A549 (cell line): ENCODE data around the gene SMIM36. TPM values are rescaled to one million over a fixed set of nuclear protein-coding genes. Genes with fewer than 3 reads are reported as not detected.

Experiments used
- ATAC-seq, 2 experiments: fragments of 200-7000 bp in 1 of 2; fragments of >200 bp in 1 of 2; cut with Nextera tagmentation in 1 of 2; cut with Tn5 transposase in 1 of 2; 3 replicates each; pipeline versions ENCODE4 v1.8.0 to v1.9.1; 2018 to 2020; ENCODE audit warnings: mild to moderate bottlenecking in 1 of 2, moderate library complexity in 1 of 2
- CTCF ChIA-PET: fragments of 300-600 bp; sonication (Branson Sonifier 250); formaldehyde crosslinking; extraction: SDS; loops from one replicate; lab custom pipeline; 2021; ENCODE audit warnings: antibody characterized with exemption, inconsistent platforms; lab: Yijun Ruan, JAX
- POLR2A ChIA-PET: fragments of 350-600 bp; formaldehyde crosslinking; extraction: SDS; loops from one replicate; lab custom pipeline; 2021; ENCODE audit warnings: antibody characterized with exemption, inconsistent platforms; lab: Yijun Ruan, JAX
- DNase-seq, 2 experiments: peaks; one replicate each; pipeline versions ENCODE4 v3.0.0 to v3.0.0-alpha.2; 2011 to 2016; ENCODE audit warnings: low read depth in 1 of 2, low spot score in 1 of 2
- FAIRE-seq: peaks from 2 replicates; lab custom pipeline; 2011; peaks lifted over from hg19 to GRCh38; lab: Jason Lieb, UNC
- H3K27ac ChIP-seq, 2 experiments: fragments of >200 bp; sonication (Bioruptor Twin); formaldehyde crosslinking; 3 replicates each; pipeline ENCODE4 v1.5.1; 2016 to 2017
- H3K4me1 ChIP-seq: fragments of >200 bp; sonication (Bioruptor Twin); formaldehyde crosslinking; 3 replicates; pipeline ENCODE4 v1.6.1; 2016
- H3K4me2 ChIP-seq: fragments of >200 bp; sonication (Bioruptor Twin); formaldehyde crosslinking; 3 replicates; pipeline ENCODE4 v1.6.1; 2016
- H3K4me3 ChIP-seq: fragments of >200 bp; sonication (Bioruptor Twin); formaldehyde crosslinking; 3 replicates; pipeline ENCODE4 v1.5.1; 2016
- H3K9me3 ChIP-seq: fragments of >200 bp; sonication (Bioruptor Twin); formaldehyde crosslinking; 3 replicates; pipeline ENCODE4 v1.6.1; 2016
- CEBPB ChIP-seq, 2 experiments: fragments of >200 bp in 1 of 2; sonication (Bioruptor Twin) in 1 of 2; formaldehyde crosslinking in 1 of 2; IDR thresholded peaks; 2 replicates each; pipeline ENCODE4 v1.6.1; 2012 to 2016
- CHD2 ChIP-seq: fragments of 150-350 bp; IDR thresholded peaks from 2 replicates; pipeline ENCODE4 v1.6.1; 2014; ENCODE audit warnings: low read length; ENCODE audit not compliant: partially characterized antibody
- CHD4 ChIP-seq: fragments of 200-600 bp; sonication (generic); IDR thresholded peaks from 2 replicates; pipeline ENCODE4 v1.6.1; 2016; ENCODE audit warnings: antibody characterized with exemption, mild to moderate bottlenecking, borderline replicate concordance
- CTCF ChIP-seq: fragments of >200 bp; sonication (Bioruptor Twin); formaldehyde crosslinking; IDR thresholded peaks from 3 replicates; pipeline ENCODE4 v1.5.1; 2016
- E2F6 ChIP-seq: IDR thresholded peaks from 2 replicates; pipeline ENCODE4 v1.6.1; 2012; ENCODE audit warnings: low read depth, borderline replicate concordance
- EHMT2 ChIP-seq: fragments of 200-600 bp; sonication (generic); IDR thresholded peaks from 2 replicates; pipeline ENCODE4 v1.6.1; 2016; ENCODE audit warnings: antibody characterized with exemption, low read depth, mild to moderate bottlenecking, moderate library complexity
- FOSL2 ChIP-seq, 2 experiments: fragments of 450-650 bp in 1 of 2; fragments of >200 bp in 1 of 2; sonication (Bioruptor Twin) in 1 of 2; formaldehyde crosslinking; IDR thresholded peaks; 2 replicates each; pipeline versions ENCODE4 v1.5.0 to v1.6.1; 2016 to 2020; ENCODE audit warnings: mild to moderate bottlenecking in 1 of 2, moderate library complexity in 1 of 2
- GATA3 ChIP-seq: IDR thresholded peaks from 2 replicates; pipeline ENCODE4 v1.6.1; 2012; ENCODE audit warnings: borderline replicate concordance
- HES2 ChIP-seq: fragments of >200 bp; sonication (Bioruptor Twin); formaldehyde crosslinking; IDR thresholded peaks from 2 replicates; pipeline ENCODE4 v1.6.1; 2016
- JUN ChIP-seq, 2 experiments: fragments of >200 bp; sonication (Bioruptor Twin); formaldehyde crosslinking; IDR thresholded peaks; 2 replicates in 1 of 2; 3 replicates in 1 of 2; pipeline ENCODE4 v1.6.1; 2016 to 2017
- JUNB ChIP-seq: fragments of >200 bp; sonication (Bioruptor Twin); formaldehyde crosslinking; IDR thresholded peaks from 2 replicates; pipeline ENCODE4 v1.6.1; 2016
- MAFK ChIP-seq: fragments of 450-650 bp; IDR thresholded peaks from 2 replicates; pipeline ENCODE4 v1.6.1; 2014; ENCODE audit not compliant: partially characterized antibody
- NPAS2 ChIP-seq: fragments of 250-450 bp; sonication (Bioruptor Pico); IDR thresholded peaks from 2 replicates; pipeline ENCODE4 v1.8.0; 2022; ENCODE audit warnings: mild to moderate bottlenecking, moderate library complexity, borderline replicate concordance
- NR3C1 ChIP-seq: fragments of >200 bp; sonication (Bioruptor Twin); formaldehyde crosslinking; IDR thresholded peaks from 3 replicates; pipeline ENCODE4 v1.6.1; 2017
- POLR2AphosphoS2 ChIP-seq: conservative IDR thresholded peaks from 2 replicates; pipeline ENCODE4 v1.6.1; 2012; ENCODE audit warnings: low read length, improper control_type of control experiment, inconsistent platforms
- RARB ChIP-seq: fragments of 250-450 bp; sonication (Bioruptor Pico); IDR thresholded peaks from 2 replicates; pipeline ENCODE4 v1.8.0; 2021; ENCODE audit warnings: mild to moderate bottlenecking, moderate library complexity
- REST ChIP-seq: fragments of 200-600 bp; sonication (generic); IDR thresholded peaks from 2 replicates; pipeline ENCODE4 v1.6.1; 2016; ENCODE audit warnings: antibody characterized with exemption, mild to moderate bottlenecking, moderate library complexity
- RFX5 ChIP-seq: fragments of 450-650 bp; IDR thresholded peaks from 2 replicates; pipeline ENCODE4 v1.7.1; 2014; ENCODE audit warnings: antibody characterized with exemption, mild to moderate bottlenecking, moderate library complexity
- SREBF2 ChIP-seq: fragments of 450-650 bp; IDR thresholded peaks from 2 replicates; pipeline ENCODE4 v1.6.1; 2014; ENCODE audit warnings: mild to moderate bottlenecking, moderate library complexity
- ZC3H11A ChIP-seq: fragments of 450-650 bp; IDR thresholded peaks from 2 replicates; pipeline ENCODE4 v1.6.1; 2014; ENCODE audit warnings: antibody characterized with exemption, mild to moderate bottlenecking
- ZFP36 ChIP-seq: fragments of 450-650 bp; IDR thresholded peaks from 2 replicates; pipeline ENCODE4 v1.6.1; 2014; ENCODE audit warnings: borderline replicate concordance; ENCODE audit not compliant: partially characterized antibody
- WGBS: methylation state at CpG from one replicate; pipeline ENCODE4 v1.1.6; 2017; ENCODE audit errors: missing lambda C conversion rate; 5-methylcytosine and 5-hydroxymethylcytosine counted together
- polyA plus RNA-seq, 4 experiments: library from polyadenylated mRNA; depleted of rRNA in 3 of 4; stranded (reverse); fragments of >200 nt; fragmentation: RNase III in 1 of 4; extraction: RNeasy Plus Mini Kit Qiagen cat#74134 plus additional on column Dnase treatment in 1 of 4; gene quantifications; 2 replicates in 3 of 4; 3 replicates in 1 of 4; pipeline ENCODE4 v1.2.3, GENCODE V29; 2011 to 2017
- TF ChIP-seq, protein P1 (sequence below): fragments of 150-350 bp; IDR thresholded peaks from 2 replicates; pipeline ENCODE4 v1.6.1; 2014; ENCODE audit warnings: low read depth, mild to moderate bottlenecking, low read length
- TF ChIP-seq, protein P2 (sequence below): IDR thresholded peaks from 2 replicates; pipeline ENCODE4 v1.6.1; 2012

Gene SMIM36
- polyA plus RNA-seq, 2 of the 4 experiments (the other 2 are of a cell fraction) = not detected

- Histone ChIP-seq H3K27ac (no peak overlapping the region), H3K4me2 (no peak overlapping the region), H3K4me3 (no peak overlapping the region), H3K9me3 (no peaks in the 10 kb centered on the region), H3K4me1 (no peaks in the 10 kb centered on the region)
- 87% methylated on average over 2 of the region's 2 CpGs for WGBS
- no peak for ATAC-seq
- ChIA-PET CTCF (interaction anchor here (0.7 to 1.6 kb wide), 4 partner anchors 32 to 135 kb away, joined by 3 to 6 read pairs (median 4); no protein-coding TSS in a partner anchor), POLR2A (no interaction called here)
- TF ChIP-seq MAFK = no peak
- TF ChIP-seq ZC3H11A = no peak
- TF ChIP-seq CHD2 = no peak
- TF ChIP-seq ZFP36 = no peak
- TF ChIP-seq GATA3 = no peak
- TF ChIP-seq CHD4 = no peak
- no peak for TF ChIP-seq JUN (IDR thresholded peaks at IDR 0.05)
- TF ChIP-seq CEBPB (IDR thresholded peaks at IDR 0.05) = no peak
- no peak for TF ChIP-seq REST
- FAIRE-seq = no peak
- no peak for DNase-seq
Observed at GRCh38 chr17:55479903-55480302, 31.3 kb downstream of the SMIM36 start.

GRCh38 chr17:55478971-55479370 lies 32.3 kb downstream of the SMIM36 start:
- Histone ChIP-seq H3K27ac (no peak overlapping the region), H3K9me3 (no peaks in the 10 kb centered on the region), H3K4me1 (no peaks in the 10 kb centered on the region), H3K4me3 (no peak overlapping the region), H3K4me2 (no peak overlapping the region)
- ATAC-seq = no peak
- no peak for TF ChIP-seq POLR2AphosphoS2
- no peak for TF ChIP-seq HES2
- no peak for TF ChIP-seq JUN (IDR thresholded peaks at IDR 0.05)
- TF ChIP-seq NPAS2 (CRISPR knock-in tag) = no peak
- no peak for TF ChIP-seq EHMT2
- no peak for TF ChIP-seq RARB
- TF ChIP-seq, protein P1, sequence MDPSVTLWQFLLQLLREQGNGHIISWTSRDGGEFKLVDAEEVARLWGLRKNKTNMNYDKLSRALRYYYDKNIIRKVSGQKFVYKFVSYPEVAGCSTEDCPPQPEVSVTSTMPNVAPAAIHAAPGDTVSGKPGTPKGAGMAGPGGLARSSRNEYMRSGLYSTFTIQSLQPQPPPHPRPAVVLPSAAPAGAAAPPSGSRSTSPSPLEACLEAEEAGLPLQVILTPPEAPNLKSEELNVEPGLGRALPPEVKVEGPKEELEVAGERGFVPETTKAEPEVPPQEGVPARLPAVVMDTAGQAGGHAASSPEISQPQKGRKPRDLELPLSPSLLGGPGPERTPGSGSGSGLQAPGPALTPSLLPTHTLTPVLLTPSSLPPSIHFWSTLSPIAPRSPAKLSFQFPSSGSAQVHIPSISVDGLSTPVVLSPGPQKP = no peak
- no peak for TF ChIP-seq RFX5
- TF ChIP-seq NR3C1 = no peak
- no peak for TF ChIP-seq E2F6
- FAIRE-seq = no peak
- ChIA-PET CTCF (interaction anchor here (1.0 kb wide), 1 partner anchor 16 kb away, joined by 3 read pairs; no protein-coding TSS in a partner anchor), POLR2A (no interaction called here)
- DNase-seq = no peak
- 93% methylated on average over 3 of the region's 3 CpGs for WGBS

DNA sequence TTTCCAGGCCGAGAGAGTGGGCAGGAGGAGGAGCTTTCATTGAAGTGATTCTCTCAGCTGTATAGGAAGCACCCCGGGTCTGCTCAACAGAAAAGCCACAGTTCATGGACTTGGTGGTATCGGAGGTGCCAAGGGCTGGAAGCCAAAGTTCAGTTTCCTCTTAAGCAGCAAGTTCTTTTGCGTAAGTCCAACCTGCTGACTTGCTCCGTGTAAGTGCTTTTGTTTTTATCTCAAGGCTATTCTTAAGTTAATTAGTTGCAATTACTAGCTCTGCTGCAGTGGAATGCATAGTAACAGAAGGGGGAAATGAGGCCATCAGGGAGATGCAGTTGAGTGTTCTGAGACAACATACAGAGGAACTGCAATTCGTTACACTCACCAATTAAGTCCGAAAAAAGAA lies 44.6 kb downstream of the SMIM36 start:
- no peak overlapping the region for H3K4me2 ChIP-seq
- H3K4me1 ChIP-seq = peaks cover 10% of the 10 kb centered on the region
- ChIA-PET CTCF (interaction anchor here (0.6 to 1.5 kb wide), 7 partner anchors 12 to 110 kb away, joined by 3 to 5 read pairs (median 4); no protein-coding TSS in a partner anchor), POLR2A (no interaction called here)
- H3K4me3 ChIP-seq = no peak overlapping the region
- 75% methylated on average over 7 of the region's 7 CpGs for WGBS
- no peak for ATAC-seq
- no peak for FAIRE-seq
- peak overlapping the region in 1 of 2 experiments; percentile 31; a peak in 3 of 6 replicates for H3K27ac ChIP-seq
- DNase-seq = no peak
- TF ChIP-seq RARB (no peak), JUNB (no peak), CTCF (no peak), ZC3H11A (no peak), FOSL2 (IDR thresholded peaks at IDR 0.05) (no peak), FOSL2 (CRISPR knock-in tag; IDR thresholded peaks at IDR 0.05) (no peak), SREBF2 (no peak), E2F6 (no peak), CHD4 (no peak), HES2 (no peak), POLR2AphosphoS2 (no peak)
- TF ChIP-seq, protein P2, sequence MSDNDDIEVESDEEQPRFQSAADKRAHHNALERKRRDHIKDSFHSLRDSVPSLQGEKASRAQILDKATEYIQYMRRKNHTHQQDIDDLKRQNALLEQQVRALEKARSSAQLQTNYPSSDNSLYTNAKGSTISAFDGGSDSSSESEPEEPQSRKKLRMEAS = no peak
- TF ChIP-seq, all 56 proteins: peak for 0
- H3K9me3 ChIP-seq = no peaks in the 10 kb centered on the region
